KMS-11 (cell line): Measurements from ENCODE around the gene EIF3A.
A peak's percentile ranks its signal among the peaks of the same experiment; 100 is the strongest.
"Not testable (repeated sequence)": the region's sequence is repeated elsewhere in the genome, so short reads cannot be mapped to it uniquely, and the experiment has no call there.

Experiments
- H2AFZ ChIP-seq: fragments of 200-600 bp; sonication (generic); 2 replicates; pipeline ENCODE4 v1.6.1; 2016; ENCODE audit warnings: antibody characterized with exemption, mixed run types, low read depth
- H3K27ac ChIP-seq: fragments of 200-600 bp; sonication (generic); 2 replicates; pipeline ENCODE4 v1.6.1; 2016; ENCODE audit warnings: mild to moderate bottlenecking, mixed run types
- H3K27me3 ChIP-seq: fragments of 200-600 bp; sonication (generic); 2 replicates; pipeline ENCODE4 v1.6.1; 2017; ENCODE audit warnings: mild to moderate bottlenecking, low read depth, mixed run types, moderate library complexity; ENCODE audit not compliant: insufficient read depth
- H3K36me3 ChIP-seq: fragments of 200-600 bp; sonication (generic); 2 replicates; pipeline ENCODE4 v1.6.1; 2017; ENCODE audit warnings: mild to moderate bottlenecking, mixed run types; ENCODE audit not compliant: insufficient read depth
- H3K4me1 ChIP-seq: fragments of 200-600 bp; sonication (generic); 2 replicates; pipeline ENCODE4 v1.6.1; 2016; ENCODE audit warnings: mild to moderate bottlenecking, low read depth, mixed run types; ENCODE audit not compliant: poor library complexity, severe bottlenecking
- H3K4me2 ChIP-seq: fragments of 200-600 bp; sonication (generic); 2 replicates; pipeline ENCODE4 v1.7.0; 2016; ENCODE audit warnings: mild to moderate bottlenecking, mixed run types
- H3K4me3 ChIP-seq: fragments of 200-600 bp; sonication (generic); IDR thresholded peaks from 2 replicates; pipeline ENCODE4 v1.6.1; 2017; ENCODE audit warnings: low read depth, low read length, mixed read lengths; ENCODE audit not compliant: insufficient read depth
- H3K79me2 ChIP-seq: fragments of 200-600 bp; sonication (generic); 2 replicates; pipeline ENCODE4 v1.6.1; 2016; ENCODE audit warnings: low read depth, mixed run types; ENCODE audit not compliant: insufficient read depth
- H3K9ac ChIP-seq: fragments of 200-600 bp; sonication (generic); 2 replicates; pipeline ENCODE4 v1.6.1; 2016; ENCODE audit warnings: mild to moderate bottlenecking, mixed run types
- H4K20me1 ChIP-seq: fragments of 200-600 bp; sonication (generic); 2 replicates; pipeline ENCODE4 v1.6.1; 2016; ENCODE audit warnings: mild to moderate bottlenecking, mixed run types; ENCODE audit not compliant: insufficient read depth
- TF ChIP-seq, protein P1 (sequence below): fragments of 200-600 bp; sonication (generic); conservative IDR thresholded peaks from 2 replicates; pipeline ENCODE4 v1.6.1; 2017; ENCODE audit warnings: low read depth, mild to moderate bottlenecking, antibody characterized with exemption, low read length, moderate library complexity, mixed read lengths

EIF3A gene

DNA sequence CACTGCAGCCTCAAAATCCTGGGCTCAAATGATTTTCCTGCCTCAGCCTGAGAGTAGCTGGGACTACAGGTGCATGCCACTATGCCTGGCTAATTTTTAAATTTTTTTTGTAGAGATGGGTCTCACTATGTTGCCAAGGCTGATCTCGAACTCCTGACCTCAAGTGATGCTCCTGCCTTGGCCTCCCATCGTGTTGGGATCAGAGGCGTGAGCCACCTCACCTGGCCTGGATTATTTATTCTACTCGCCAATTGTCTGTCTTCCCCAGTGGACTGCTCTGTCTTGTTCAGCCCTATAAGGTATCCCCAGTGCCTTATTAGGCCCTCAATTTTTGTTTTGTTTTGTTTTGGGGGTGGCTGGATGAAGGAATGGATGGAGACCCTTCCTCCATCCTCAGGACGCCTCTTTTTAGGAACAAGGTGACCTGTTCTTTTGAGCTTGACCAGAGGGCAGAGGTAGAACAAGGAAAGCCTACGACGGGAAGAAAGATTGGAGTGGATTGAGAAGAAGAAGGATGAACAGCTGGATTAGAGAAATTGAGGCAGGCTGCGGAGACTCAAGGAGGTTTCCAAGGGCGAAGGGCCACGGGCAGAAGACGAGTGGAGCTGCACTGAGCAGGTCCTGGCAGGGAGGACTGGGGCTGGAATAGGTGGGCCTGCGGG, 22.8 kb upstream of the EIF3A start:
- 0 out of 2 replicates have a peak overlapping the region, but pooled peaks have one; percentile 15 for H3K4me2 ChIP-seq
- peak overlapping the region; percentile 66 for H2AFZ ChIP-seq
- no peak overlapping the region for H3K4me3 ChIP-seq
- H3K27me3 ChIP-seq, result no peaks in the 10 kb centered on the region
- peaks cover 2% of the 10 kb centered on the region; the same call in 1 of the 2 replicates for H3K36me3 ChIP-seq
- H4K20me1 ChIP-seq, result no peaks in the 10 kb centered on the region
- H3K4me1 ChIP-seq, result peaks cover 17% of the 10 kb centered on the region
- H3K9ac ChIP-seq, result no peak overlapping the region
- H3K27ac ChIP-seq, result no peak overlapping the region
- TF ChIP-seq, protein P1, sequence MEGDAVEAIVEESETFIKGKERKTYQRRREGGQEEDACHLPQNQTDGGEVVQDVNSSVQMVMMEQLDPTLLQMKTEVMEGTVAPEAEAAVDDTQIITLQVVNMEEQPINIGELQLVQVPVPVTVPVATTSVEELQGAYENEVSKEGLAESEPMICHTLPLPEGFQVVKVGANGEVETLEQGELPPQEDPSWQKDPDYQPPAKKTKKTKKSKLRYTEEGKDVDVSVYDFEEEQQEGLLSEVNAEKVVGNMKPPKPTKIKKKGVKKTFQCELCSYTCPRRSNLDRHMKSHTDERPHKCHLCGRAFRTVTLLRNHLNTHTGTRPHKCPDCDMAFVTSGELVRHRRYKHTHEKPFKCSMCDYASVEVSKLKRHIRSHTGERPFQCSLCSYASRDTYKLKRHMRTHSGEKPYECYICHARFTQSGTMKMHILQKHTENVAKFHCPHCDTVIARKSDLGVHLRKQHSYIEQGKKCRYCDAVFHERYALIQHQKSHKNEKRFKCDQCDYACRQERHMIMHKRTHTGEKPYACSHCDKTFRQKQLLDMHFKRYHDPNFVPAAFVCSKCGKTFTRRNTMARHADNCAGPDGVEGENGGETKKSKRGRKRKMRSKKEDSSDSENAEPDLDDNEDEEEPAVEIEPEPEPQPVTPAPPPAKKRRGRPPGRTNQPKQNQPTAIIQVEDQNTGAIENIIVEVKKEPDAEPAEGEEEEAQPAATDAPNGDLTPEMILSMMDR, result no peak
- peaks cover 24% of the 10 kb centered on the region for H3K79me2 ChIP-seq

DNA sequence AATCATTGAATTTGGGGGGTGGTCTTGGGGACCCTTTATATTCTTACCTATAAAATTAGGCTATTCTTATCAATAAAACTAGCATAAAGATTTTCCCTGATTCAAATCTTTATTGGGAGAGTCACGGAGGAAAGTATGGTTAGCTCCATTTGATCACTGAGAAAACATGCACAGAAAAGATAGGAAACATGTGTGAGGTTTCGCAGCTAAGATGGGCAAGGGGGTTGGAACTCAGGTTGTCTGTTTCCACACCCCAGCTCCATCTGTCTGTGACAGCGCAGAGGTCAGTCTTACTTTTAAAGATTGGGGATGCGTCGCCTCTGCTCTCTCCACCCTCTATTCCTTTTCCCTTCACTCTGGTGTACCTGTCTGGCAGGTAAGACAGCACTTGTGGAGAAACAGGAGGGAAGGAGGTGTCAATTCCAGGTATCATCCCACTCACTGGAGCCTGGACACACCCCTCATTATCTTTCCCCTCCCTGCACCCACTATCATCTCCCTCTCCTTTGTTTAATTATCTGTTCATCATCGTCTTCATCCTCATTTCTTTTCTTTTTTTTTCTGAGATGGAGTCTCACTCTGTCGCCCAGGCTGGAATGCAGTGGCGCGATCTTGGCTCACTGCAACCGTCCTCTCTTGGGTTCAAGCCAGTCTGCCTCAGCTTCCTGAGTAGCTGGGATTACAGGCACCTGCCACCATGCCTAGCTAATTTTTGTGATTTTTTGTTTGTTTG, 20.9 kb upstream of the EIF3A start:
- H3K36me3 ChIP-seq, result no peaks in the 10 kb centered on the region
- no peak overlapping the region for H3K4me3 ChIP-seq
- peaks cover 20% of the 10 kb centered on the region for H3K79me2 ChIP-seq
- H3K9ac ChIP-seq, result no peak overlapping the region
- H3K27me3 ChIP-seq, result no peaks in the 10 kb centered on the region
- no peak overlapping the region for H3K27ac ChIP-seq
- peaks cover 17% of the 10 kb centered on the region for H3K4me1 ChIP-seq
- no peak overlapping the region for H3K4me2 ChIP-seq
- H2AFZ ChIP-seq, result no peak overlapping the region
- H4K20me1 ChIP-seq, result no peaks in the 10 kb centered on the region
- TF ChIP-seq, protein P1, result no peak

DNA sequence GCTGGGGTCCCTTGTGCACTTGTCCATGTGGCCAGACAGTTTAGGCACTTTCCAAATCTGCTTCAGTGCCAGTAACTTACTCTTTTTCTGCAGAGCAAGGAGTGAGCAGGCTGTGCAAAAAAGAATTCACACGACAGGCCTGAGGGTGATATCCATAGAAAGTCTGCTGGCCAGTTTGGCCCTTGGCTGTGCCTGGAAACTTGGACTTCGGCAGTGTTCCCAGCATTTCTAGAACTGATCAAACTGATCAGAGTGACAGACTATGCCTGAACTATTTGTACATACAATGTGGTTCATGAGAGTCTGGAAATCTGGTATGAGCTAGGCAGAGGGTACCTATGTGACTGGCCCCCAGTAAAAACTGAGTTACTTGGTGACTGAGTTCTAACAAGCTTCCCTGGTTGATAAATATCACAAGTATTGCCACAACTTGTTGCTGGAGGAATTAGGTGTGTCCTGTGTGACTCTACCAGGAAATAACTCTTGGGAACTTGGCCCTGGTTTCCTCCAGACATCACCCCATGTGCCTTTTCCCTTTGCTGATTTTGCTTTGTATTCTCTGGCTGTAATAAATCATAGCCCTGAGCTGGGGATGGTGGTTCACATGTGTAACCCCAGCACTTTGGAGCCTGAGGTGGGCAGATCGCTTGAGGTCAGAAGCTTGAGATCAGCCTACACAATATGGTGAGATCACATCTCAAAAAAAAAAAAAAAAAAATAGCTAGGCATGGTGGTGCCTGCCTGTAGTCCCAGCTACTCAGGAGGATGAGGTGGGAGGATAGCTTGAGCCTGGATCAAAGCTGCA, 20.0 kb upstream of the EIF3A start:
- Histone ChIP-seq H2AFZ (no peak overlapping the region), H3K36me3 (no peaks in the 10 kb centered on the region), H3K4me3 (no peak overlapping the region), H3K9ac (no peak overlapping the region), H3K27ac (no peak overlapping the region), H3K79me2 (peaks cover 11% of the 10 kb centered on the region), H4K20me1 (no peaks in the 10 kb centered on the region), H3K4me1 (peaks cover 17% of the 10 kb centered on the region), H3K27me3 (no peaks in the 10 kb centered on the region), H3K4me2 (no peak overlapping the region)
- TF ChIP-seq, protein P1, result no peak

DNA sequence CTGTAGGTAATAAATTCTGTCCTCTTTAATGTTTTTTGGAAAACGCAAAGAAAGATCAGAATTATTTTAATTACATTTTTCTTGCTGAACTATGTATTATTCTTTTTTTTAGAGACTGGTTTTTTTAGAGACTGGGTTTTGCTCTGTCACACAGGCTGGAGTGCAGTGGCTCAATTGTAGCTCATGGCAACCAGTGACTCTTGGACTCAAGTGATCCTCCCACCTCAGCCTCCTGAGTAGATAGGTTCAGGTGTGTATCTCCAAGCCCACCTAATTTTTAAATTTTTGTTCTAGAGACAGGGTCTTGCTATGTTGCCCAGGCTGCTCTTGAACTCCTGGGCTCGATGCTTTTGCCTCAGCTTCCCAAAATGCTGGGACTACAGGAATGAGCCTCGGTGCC, 18.0 kb upstream of the EIF3A start:
- TF ChIP-seq, protein P1, result no peak
- H3K4me2 ChIP-seq, result no peak overlapping the region
- no peaks in the 10 kb centered on the region for H3K36me3 ChIP-seq
- H3K79me2 ChIP-seq, result no peaks in the 10 kb centered on the region
- H3K27ac ChIP-seq, result no peak overlapping the region
- H3K27me3 ChIP-seq, result no peaks in the 10 kb centered on the region
- H2AFZ ChIP-seq, result no peak overlapping the region
- H4K20me1 ChIP-seq, result no peaks in the 10 kb centered on the region
- peaks cover 10% of the 10 kb centered on the region for H3K4me1 ChIP-seq
- H3K9ac ChIP-seq, result no peak overlapping the region
- no peak overlapping the region for H3K4me3 ChIP-seq

DNA sequence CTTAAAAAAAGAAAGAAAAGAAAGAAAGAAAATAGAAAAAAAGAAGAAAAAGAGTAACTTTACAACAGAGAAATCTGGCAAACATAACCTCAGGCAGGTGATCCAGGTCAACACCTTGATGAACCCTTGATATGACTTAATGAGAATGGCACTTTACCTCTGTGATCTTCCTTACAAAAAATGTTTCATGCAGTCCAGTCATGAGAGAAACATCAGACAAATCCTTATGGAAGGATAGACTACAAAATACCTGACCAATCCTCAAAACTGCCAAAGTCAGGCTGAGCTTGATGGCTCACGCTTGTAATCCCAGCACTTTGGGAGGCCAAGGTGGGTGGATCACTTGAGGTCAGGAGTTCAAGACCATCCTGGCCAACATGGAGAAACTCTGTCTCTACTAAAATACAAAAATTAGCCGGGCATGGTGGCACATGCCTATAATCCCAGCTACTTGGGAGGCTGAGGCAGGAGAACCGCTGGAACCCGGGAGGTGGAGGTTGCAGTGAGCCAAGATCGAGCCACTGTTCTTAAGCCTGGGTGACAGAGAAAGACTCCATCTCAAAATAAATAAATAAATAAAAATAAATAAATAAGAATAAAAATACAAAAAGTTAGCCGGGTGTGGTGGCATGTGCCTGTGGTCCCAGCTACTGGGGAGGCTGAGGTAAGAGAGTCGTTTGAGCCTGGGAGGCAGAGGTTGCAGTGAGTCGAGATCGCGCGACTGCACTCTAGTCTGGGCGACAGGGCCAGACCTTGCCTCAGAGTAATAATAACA, 16.2 kb upstream of the EIF3A start:
- H4K20me1 ChIP-seq, H3K36me3 ChIP-seq, H3K27me3 ChIP-seq, H3K9ac ChIP-seq, H3K27ac ChIP-seq, H2AFZ ChIP-seq, H3K79me2 ChIP-seq, H3K4me3 ChIP-seq, H3K4me2 ChIP-seq: not testable (repeated sequence)
- peaks cover 19% of the 10 kb centered on the region for H3K4me1 ChIP-seq
